Keratinocyte (primary cell): ENCODE results near the gene TRAPPC11.

Experiments
- CTCF ChIP-seq, 3 experiments: IDR thresholded peaks in 1 of 3; conservative IDR thresholded peaks in 1 of 3; optimal IDR thresholded peaks in 1 of 3; 2 replicates in 2 of 3; 3 replicates in 1 of 3; pipeline versions ENCODE3 to v1.5.1; 2011; ENCODE audit warnings: low read length in 3 of 3, mild to moderate bottlenecking in 3 of 3, moderate library complexity in 2 of 3, control low read depth in 1 of 3, inconsistent platforms in 1 of 3; ENCODE audit not compliant: insufficient read depth in 2 of 3; ENCODE audit errors: extremely low read depth in 1 of 3
- EZH2 ChIP-seq: IDR thresholded peaks from one replicate; pipeline ENCODE4 v1.6.1; 2012; ENCODE audit warnings: inconsistent platforms, mild to moderate bottlenecking, low read length, moderate library complexity

GRCh38 chr4:183659872-183660242 lies 764 bp downstream of the TRAPPC11 start:
- TF ChIP-seq CTCF (optimal IDR thresholded peaks at IDR 0.05 in 1 of 3, IDR thresholded peaks at IDR 0.05 in 1 of 3, conservative IDR thresholded peaks at IDR 0.05 in 1 of 3; ENCODE audit: extremely low read depth in 1 of 3, insufficient read depth in 2 of 3, low read length in 3 of 3) (no peak), EZH2 (no peak)
